Measurements from ENCODE around the gene ICA1. TPM values are rescaled to one million over a fixed set of nuclear protein-coding genes. Genes with fewer than 3 reads are reported as not detected.

ICA1 gene
- total and polyA plus RNA-seq, 7 donors: 4.8 to 40.7 (median 8.7) TPM

GRCh38 chr7:8214244-8214824 is 47.6 kb downstream of the ICA1 start:
- peaks cover 0 to 49% (median 32%) of the 10 kb centered on the region in 4 donors for H3K4me1 ChIP-seq
- no peaks in the 10 kb centered on the region for H3K9me3 ChIP-seq
- peak overlapping the region in 2 of 4 donors; percentile 1 to 8 for H3K4me3 ChIP-seq
- no peaks in the 10 kb centered on the region for H3K27me3 ChIP-seq
- 67 to 75% methylated on average over 8 of the region's 8 CpGs for WGBS, 2 donors
- peak; percentile 59 to 85 (median 80) for TF ChIP-seq POLR2AphosphoS5 (IDR thresholded peaks at IDR 0.05)
- TF ChIP-seq POLR2A (IDR thresholded peaks at IDR 0.05): no peak
- peak; percentile 57 to 89 (median 77) for TF ChIP-seq EP300 (IDR thresholded peaks at IDR 0.05)
- peak; percentile 82 for DNase-seq
- intact Hi-C loops (cut with DNase I): loop anchor here (5.0 kb wide), 1 partner anchor 1032 kb away; the partner anchor contains the start of gene C1GALT1
- H3K27ac ChIP-seq: peak overlapping the region in 3 of 4 donors; percentile 65 to 80 (median 66)
- H3K36me3 ChIP-seq: no peaks in the 10 kb centered on the region

- intact Hi-C loops (cut with DNase I): loop anchor here (5.0 kb wide), 1 partner anchor 1031 kb away; the partner anchor contains the start of gene C1GALT1
- 95 to 96% methylated on average over 2 of the region's 2 CpGs for WGBS, 2 donors
- H3K9me3 ChIP-seq: no peaks in the 10 kb centered on the region
- H3K27me3 ChIP-seq: no peaks in the 10 kb centered on the region
- peak overlapping the region in 3 of 4 donors; percentile 65 to 80 (median 66) for H3K27ac ChIP-seq
- no peaks in the 10 kb centered on the region for H3K36me3 ChIP-seq
- TF ChIP-seq POLR2AphosphoS5 (IDR thresholded peaks at IDR 0.05): no peak
- TF ChIP-seq POLR2A (IDR thresholded peaks at IDR 0.05): no peak
- TF ChIP-seq CTCF (IDR thresholded peaks at IDR 0.05): no peak
- no peak for TF ChIP-seq EP300 (IDR thresholded peaks at IDR 0.05)
- no peak for DNase-seq
- no peak overlapping the region for H3K4me3 ChIP-seq
- peaks cover 0 to 49% (median 32%) of the 10 kb centered on the region in 4 donors for H3K4me1 ChIP-seq
Measured at GRCh38 chr7:8213381-8213780, 48.6 kb downstream of the ICA1 start.

- TF ChIP-seq POLR2AphosphoS5 (IDR thresholded peaks at IDR 0.05): no peak
- TF ChIP-seq CTCF (IDR thresholded peaks at IDR 0.05): no peak
- TF ChIP-seq POLR2A (IDR thresholded peaks at IDR 0.05): no peak
- no peak for TF ChIP-seq EP300 (IDR thresholded peaks at IDR 0.05)
- H3K27ac ChIP-seq: peak overlapping the region in 1 of 4 donors; percentile 80
- intact Hi-C loops (cut with DNase I): loop anchor here (5.0 kb wide), 1 partner anchor 1030 kb away; the partner anchor contains the start of gene C1GALT1
Measured at GRCh38 chr7:8212638-8213037, 49.3 kb downstream of the ICA1 start.

GRCh38 chr7:8211725-8212096 is 50.3 kb downstream of the ICA1 start:
- no peaks in the 10 kb centered on the region for H3K36me3 ChIP-seq
- 96 to 97% methylated on average over 1 of the region's 1 CpG for WGBS, 2 donors
- DNase-seq: no peak
- peaks cover 0 to 45% (median 32%) of the 10 kb centered on the region in 4 donors for H3K4me1 ChIP-seq
- peak overlapping the region in 2 of 4 donors; percentile 32 to 80 for H3K27ac ChIP-seq
- TF ChIP-seq POLR2AphosphoS5 (IDR thresholded peaks at IDR 0.05): peak; percentile 43 to 54 (median 48)
- TF ChIP-seq EP300 (IDR thresholded peaks at IDR 0.05): peak in 2 of 4 donors; percentile 12 to 46
- TF ChIP-seq POLR2A (IDR thresholded peaks at IDR 0.05): no peak
- TF ChIP-seq CTCF (IDR thresholded peaks at IDR 0.05): no peak
- H3K4me3 ChIP-seq: no peak overlapping the region
- no peaks in the 10 kb centered on the region for H3K9me3 ChIP-seq
- intact Hi-C loops (cut with DNase I): loop anchor here (5.0 kb wide), 1 partner anchor 1029 kb away; the partner anchor contains the start of gene C1GALT1
- no peaks in the 10 kb centered on the region for H3K27me3 ChIP-seq

More at GRCh38 chr7:8212638-8213037, 49.3 kb downstream of the ICA1 start:
- no peaks in the 10 kb centered on the region for H3K36me3 ChIP-seq
- WGBS, 2 donors: 85 to 91% methylated on average over 5 of the region's 5 CpGs
- no peak overlapping the region for H3K4me3 ChIP-seq
- no peaks in the 10 kb centered on the region for H3K9me3 ChIP-seq
- peaks cover 0 to 49% (median 32%) of the 10 kb centered on the region in 4 donors for H3K4me1 ChIP-seq
- H3K27me3 ChIP-seq: no peaks in the 10 kb centered on the region
- no peak for DNase-seq

Measured in sigmoid colon (tissue), 7 donors.